ENCODE data around the gene TMEM47.

DNA sequence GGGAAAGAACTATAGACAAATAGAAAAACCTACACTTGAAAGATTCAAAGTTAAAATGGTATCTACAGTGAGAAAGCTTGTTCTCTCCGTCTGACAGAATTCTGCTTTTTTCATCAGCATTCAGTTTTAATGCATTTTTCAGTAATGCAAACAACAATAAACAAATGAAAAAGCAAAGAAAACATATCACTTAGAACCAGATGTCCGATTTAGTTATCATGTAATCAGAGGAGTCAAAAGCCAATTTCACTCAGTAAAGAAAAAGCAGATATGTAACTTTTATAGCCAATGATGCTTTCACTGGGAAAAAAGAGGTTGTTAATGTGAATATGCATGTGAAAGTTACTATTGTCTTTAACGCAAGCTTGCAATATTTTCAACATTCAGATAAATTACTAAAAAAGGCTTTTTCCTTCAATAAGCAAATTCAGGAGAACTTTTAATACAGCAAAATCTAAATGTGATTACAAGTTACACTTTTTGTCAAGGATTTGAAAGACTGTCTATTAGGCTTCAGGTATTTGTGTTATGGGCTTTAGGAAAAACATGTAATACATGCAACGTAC, 70.7 kb downstream of the TMEM47 start:
- TF ChIP-seq, protein P1, sequence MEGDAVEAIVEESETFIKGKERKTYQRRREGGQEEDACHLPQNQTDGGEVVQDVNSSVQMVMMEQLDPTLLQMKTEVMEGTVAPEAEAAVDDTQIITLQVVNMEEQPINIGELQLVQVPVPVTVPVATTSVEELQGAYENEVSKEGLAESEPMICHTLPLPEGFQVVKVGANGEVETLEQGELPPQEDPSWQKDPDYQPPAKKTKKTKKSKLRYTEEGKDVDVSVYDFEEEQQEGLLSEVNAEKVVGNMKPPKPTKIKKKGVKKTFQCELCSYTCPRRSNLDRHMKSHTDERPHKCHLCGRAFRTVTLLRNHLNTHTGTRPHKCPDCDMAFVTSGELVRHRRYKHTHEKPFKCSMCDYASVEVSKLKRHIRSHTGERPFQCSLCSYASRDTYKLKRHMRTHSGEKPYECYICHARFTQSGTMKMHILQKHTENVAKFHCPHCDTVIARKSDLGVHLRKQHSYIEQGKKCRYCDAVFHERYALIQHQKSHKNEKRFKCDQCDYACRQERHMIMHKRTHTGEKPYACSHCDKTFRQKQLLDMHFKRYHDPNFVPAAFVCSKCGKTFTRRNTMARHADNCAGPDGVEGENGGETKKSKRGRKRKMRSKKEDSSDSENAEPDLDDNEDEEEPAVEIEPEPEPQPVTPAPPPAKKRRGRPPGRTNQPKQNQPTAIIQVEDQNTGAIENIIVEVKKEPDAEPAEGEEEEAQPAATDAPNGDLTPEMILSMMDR (conservative IDR thresholded peaks at IDR 0.05 in 1 of 2, IDR thresholded peaks at IDR 0.05 in 1 of 2; ENCODE audit: low read depth in 1 of 2, low read length in 2 of 2): no peak
- TF ChIP-seq EZH2 (IDR thresholded peaks at IDR 0.05; ENCODE audit: low read length, missing control alignments): no peak
